Stimulated activated naive CD8-positive, alpha-beta T cell treated with anti-CD3 and anti-CD28 coated beads, Interleukin-15, Interleukin-2, amounts not matched to agents 100 U/mL and 50 U/mL, for 24 hours (primary cell): ENCODE data around the gene DSCAML1.

Experiments
- ATAC-seq: fragments of 150-1000 bp; cut with Tn5 transposase; one replicate; pipeline ENCODE4 v1.10.0; 2021
- DNase-seq: peaks from one replicate; pipeline ENCODE4 v3.0.0; 2021

The DSCAML1 gene

DNA sequence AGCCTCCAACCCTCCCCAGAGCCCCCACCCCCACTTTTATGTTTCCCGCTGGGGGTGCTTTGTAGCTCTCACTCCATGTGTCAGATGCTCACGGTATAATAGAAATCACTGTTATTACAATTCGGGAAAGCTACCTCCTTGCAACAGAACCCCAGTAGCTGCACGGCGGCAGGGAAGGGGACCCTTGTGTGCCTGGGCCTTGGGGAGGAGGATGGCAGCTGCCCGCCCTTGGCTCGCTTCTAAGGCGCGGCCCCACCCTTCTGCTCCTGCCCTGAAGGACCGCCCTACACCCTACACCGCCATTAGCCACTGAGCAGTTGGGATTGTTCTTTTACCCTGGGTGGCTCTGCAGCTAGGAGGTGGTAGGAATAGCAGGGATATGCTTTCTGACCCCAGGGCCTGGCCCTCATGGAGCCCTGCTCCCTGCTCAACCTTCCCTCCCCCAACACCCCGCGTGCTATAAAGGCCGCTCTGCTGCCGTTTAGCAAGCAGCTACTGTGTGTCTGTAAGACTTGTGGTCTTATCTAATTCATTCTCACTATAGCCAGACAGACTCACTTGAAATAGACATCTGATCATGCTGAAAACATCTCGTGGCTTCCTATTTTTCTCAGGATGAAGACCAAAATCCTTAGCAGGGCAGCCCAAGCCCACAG is 249.7 kb downstream of the DSCAML1 start:
- ATAC-seq, result no peak

DNA sequence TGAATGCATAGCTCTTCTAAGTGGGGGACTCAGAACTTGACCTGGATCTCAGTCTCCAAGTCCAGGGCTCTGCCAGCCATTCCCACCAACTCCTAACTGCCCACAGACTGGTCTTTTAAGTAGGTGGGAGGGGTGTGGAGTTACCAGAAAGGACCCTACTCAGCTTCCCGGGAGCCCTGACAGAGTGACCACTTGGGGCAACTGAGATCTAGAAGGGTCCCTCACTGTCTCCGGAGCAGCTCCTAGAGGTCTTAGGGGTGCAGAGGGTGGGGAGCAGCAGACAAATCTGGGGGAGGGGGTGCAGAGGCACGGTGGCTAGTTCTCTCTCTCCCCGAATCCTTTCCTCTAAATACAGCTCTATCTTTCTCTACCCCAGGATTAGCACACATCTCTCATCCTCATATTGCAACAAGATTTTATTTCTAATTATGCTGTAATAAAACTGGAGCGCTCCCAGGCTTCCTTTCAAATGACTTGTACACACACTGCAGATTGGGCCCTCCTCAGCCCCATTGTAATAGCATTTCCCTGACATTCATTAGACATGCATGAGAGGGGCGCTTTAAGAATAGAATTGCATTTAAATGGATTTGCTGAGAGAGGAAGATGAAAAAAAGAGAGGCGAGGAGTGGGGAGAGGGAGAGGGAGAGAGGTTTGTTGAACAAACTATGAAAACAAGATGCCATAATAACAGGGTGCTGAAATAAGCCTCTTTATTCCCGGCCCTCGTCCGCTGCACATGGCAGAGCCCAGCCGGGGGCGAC is 250.4 kb downstream of the DSCAML1 start:
- ATAC-seq (no peak), DNase-seq (no peak)

More for the DNA sequence above, 249.7 kb downstream of the DSCAML1 start:
- DNase-seq, result no peak

DNA sequence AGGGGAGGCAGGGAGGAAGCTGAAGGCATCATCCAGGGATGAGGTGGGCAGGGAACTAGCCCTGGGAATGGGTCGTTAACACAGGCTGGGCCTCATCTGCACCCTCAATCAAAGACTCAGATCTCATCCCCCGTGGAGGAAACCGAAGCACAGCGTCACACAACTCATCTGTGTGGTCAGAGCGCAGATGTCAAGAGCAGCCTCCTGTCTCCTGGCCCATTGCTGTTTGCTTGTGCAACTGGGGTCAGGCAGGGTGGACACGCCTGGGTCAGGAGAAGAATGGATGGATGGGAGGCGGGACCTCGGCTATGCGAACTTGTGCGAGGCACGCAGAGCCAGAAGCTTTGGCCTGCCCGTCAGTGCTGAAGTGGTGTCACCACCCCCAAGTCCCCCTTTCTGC is 251.3 kb downstream of the DSCAML1 start:
- DNase-seq (no peak), ATAC-seq (no peak)

DNA sequence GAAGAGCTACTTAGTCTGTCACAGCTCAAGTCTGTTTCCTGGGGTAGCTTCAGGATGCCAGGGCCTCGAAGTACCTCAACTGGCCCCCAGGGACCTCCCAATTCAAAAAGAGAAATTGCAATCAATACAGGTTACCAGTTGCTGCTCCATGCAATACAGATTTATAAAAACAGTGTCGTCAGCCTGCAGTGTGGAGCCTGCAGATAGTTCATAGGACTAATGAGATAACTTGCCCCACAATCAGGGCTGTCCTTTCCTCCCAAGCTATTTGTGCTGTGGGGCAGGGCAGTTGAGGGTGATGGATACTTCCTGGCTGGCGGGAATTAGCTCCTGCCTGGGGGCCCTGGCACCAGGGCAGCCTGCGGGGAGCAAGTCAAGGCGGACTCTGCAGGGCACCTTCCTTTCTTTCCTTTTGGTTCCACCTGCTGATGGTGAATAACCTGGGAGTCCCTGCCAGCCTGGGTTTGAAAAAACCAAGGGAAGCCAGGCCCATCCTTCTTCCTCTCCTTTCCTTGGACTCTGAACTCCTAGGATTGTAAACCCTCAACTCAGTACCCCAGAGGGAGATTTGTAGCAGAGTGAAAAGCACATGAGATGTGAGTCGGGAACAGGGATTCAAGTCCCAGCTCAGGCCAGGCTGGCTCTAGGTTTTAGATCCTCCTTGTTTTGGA is 252.8 kb downstream of the DSCAML1 start:
- ATAC-seq (no peak), DNase-seq (no peak)

DNA sequence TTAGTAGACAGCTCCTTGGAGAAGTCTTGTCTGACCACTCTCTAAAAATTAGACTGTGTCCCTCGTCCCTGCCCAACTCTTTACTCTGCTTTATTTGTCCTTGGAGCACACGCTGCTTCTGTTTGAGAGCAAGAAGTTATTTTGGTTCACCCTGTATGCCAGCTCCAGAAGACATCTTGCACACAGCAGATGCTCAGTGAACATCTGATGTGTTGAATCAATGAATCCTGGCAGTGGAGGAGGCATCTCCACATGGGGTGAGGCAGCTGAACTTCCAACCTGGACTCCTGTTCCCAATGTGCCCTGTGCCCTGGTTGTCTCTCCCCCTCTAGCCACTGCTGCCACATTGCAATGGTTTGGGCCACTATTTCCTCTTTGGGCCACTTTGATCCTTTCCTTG is 255.8 kb downstream of the DSCAML1 start:
- DNase-seq (no peak), ATAC-seq (no peak)

DNA sequence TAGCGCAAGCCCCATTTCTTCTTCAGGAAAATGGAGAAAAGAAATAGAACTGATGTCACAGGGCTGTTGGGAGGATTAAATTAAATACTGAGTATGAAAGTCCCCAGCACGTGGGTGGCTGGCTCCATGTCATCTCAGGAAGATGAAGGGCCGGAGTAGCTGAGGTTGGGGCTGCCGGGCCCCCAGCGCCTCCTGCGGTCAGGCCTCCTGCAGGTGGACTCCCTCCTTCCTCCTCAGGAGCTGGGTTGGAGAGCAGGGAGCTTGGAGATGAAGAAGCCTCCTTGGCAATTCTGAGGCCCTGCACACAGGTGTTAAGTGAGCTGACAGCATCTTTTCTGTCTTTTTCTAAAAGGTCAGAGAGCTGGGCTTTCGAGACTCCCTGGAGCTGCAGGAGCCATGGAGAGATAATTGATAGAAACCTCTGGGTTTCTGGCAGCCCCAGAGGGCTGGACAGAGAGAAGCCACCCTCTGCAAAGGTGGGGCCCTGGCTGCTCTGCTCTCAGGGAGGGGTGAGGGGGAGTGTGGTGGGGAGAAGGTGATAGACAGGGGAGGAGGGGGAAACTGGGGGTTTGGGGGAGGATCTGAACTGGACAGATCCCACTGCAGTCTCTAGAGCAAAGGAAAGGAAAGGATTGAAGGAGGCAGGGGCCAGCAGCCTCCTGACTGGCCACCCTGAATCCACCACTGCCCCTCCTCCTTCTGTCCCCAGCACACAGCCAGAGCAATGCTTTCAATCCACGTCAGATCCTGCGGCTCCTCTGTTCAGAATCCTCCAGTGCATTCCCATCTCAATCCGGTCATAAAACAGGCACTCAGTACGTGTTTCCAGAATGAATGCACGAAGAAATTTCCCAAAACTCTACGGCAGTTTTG is 258.5 kb downstream of the DSCAML1 start:
- ATAC-seq, result no peak

DNA sequence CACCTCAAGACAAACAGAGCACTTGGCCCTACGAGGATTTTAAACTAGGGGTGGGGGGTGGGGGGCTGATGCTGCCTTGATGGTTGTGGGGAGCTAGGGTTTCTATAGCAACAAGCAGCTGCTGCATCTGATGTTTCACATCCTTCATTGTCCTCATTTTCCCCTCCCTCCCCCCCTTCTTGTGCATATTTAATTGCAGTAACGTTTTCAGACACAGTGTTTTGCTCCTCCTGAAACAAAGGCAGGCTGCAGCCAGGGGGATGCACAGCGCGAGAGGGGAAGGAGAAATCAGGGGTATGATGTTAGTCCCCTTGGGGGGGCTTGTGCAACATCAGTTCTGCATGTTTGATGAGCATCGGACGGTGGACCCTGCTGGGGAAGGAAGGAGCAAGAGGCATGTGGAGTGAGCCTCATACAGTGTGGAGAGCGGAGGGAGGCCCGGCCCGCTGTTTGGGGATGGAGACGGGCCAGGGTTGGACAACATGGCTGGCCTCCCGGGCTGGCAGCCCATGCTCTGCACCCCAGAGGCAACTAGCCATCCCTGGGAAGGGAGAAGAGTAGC is 261.1 kb downstream of the DSCAML1 start:
- DNase-seq (no peak), ATAC-seq (no peak)

More for the DNA sequence above, 258.5 kb downstream of the DSCAML1 start:
- no peak for DNase-seq

DNA sequence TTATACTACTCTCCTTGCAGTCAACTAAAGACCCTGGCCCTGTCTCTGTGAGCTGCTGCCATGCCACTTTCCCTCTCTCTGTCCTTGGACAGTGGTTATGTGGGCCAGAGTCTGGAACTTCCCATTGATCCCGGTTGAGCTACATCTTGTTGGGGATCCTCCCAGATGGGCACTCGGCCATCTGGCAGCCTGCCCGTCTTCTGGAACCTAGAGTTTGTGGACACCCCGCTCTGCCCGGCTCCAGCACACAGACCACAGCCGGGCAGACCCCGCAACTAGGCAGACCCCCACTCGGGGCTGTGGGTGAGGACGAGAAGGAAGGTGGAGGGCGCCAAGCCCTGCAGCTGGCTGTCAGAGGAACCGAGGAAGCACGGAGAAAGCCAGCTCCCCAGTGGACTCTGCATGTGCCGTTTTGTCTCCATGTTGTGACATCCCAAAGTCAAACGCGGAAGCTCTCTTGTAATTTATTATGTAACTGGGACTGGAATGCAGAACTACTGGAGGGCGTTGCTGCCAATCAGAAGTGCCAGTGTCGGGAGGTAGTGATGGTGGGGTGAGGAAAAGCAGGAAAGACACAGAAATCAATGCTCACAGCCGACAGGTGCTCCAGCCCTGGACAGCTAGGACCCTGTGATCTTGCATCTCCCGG is 261.7 kb downstream of the DSCAML1 start:
- DNase-seq, result no peak
- no peak for ATAC-seq

DNA sequence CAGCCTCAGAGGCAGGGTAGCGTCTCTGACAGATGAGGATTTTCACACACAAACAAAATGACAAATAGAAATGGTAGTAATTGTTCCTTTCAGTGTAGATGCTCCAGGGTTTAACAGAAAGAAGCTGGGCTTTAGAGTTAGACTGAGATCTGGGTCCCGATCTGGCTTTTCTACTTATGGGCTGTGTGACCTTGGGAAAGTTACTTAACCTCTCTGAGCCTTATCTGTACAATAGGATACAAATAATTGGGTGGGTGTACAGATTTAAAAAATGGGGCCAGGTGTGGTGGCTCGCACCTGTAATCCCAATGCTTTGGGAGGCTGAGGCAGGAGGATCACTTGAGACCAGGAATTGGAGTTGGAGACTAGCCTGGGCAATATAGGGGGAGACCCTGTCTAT is 264.4 kb downstream of the DSCAML1 start:
- ATAC-seq (no peak), DNase-seq (no peak)

DNA sequence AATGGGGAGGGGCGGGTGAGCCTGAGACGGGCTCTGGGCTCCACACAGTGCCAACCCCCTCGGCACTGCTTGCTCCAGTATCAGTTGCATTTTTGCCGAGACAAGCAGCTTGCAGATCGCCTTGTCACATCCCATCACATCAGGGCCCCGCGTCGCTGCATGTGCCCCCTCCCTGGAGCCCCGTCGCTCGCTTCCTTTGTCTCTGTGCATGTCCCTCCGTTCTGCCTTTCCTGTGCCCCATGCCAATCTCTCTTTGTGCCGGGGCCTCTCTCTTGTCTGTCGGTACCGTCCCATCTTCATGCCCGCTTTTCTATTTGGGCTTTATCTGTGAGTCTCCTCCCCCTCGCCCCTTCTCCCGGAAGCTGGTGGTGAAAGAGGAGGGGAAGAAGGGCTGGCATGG is 267.2 kb downstream of the DSCAML1 start:
- no peak for ATAC-seq

DNA sequence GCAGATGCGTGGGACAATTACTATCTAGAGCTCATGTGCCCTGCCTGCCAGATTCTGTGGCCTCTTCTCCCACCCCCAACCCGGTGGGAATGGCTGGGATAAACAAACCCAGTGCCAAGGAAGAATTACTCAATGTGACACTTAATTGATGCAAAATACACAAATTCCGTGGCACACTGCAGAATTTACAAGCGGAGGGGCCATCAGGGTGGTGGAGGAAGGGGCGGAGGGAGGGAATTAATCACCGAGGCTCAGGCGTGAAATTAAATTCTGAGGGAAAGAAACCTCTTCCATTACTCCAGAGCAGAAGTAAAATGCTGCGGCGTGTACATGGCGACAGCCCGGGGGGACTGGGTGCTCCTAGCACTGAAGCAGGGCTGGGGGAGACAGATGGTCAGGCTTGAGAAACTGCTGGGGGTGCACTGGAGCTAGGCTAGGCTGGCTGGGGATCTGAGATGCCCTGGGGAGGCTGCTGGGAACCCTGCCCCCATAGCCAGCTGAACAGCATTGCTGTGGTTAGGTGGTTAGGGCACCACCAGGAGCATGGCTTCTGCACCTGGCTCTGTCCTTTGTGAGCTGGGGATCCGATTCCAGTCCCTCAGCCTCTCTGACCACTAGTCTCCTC is 268.8 kb downstream of the DSCAML1 start:
- DNase-seq (no peak), ATAC-seq (no peak)

More for the DNA sequence above, 267.2 kb downstream of the DSCAML1 start:
- no peak for DNase-seq

DNA sequence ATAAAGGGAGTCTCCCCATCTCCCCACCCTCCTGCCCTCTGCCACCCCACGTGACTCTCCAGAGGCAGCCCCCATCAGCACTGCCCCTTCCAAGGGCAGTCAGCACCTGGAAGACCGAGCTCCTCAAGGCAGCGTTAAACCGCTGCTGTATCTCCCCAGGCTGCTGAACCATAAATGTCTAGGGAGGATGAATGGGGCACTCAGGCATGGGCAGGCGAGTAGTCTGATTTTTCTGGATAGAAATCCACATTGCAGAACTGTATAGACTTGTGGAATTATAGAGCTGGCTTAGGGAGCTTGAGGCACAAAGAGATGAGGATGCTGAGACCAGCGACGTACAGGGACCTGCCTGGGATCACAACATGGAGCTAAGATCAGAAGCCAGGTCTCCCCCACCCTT is 269.7 kb downstream of the DSCAML1 start:
- ATAC-seq (no peak), DNase-seq (no peak)

DNA sequence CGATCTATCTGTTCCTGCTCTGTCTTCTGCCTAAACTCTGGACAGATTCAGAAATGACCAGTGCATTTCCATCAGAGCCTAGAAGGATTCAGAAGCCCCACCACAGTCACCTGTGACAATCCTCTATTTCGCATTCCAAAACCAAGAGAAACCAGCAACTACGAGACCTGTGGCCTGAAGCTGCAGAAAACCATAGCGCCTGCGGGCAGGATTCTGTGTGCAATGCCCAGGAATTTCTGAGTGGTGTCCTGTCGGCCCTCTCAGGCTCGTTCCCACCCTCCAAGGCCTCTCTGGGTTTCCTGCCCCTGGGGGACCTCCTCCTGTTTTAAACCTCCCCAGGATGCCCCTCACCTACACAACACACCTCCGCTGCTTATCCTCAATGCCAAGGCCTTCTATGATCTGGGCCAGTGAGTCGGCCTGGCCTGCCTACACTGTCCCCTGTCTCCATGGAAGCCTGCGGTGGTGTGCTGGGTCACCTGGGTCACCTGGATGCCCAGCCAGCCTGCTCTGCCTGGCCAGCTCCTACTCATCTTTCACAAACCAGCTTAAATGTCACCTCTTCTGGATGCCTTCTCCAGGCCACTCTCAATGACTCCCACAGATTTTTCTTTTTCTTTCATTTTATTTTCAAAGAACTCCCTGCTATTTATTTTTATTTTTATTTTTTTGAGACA is 271.0 kb downstream of the DSCAML1 start:
- DNase-seq (no peak), ATAC-seq (no peak)

DNA sequence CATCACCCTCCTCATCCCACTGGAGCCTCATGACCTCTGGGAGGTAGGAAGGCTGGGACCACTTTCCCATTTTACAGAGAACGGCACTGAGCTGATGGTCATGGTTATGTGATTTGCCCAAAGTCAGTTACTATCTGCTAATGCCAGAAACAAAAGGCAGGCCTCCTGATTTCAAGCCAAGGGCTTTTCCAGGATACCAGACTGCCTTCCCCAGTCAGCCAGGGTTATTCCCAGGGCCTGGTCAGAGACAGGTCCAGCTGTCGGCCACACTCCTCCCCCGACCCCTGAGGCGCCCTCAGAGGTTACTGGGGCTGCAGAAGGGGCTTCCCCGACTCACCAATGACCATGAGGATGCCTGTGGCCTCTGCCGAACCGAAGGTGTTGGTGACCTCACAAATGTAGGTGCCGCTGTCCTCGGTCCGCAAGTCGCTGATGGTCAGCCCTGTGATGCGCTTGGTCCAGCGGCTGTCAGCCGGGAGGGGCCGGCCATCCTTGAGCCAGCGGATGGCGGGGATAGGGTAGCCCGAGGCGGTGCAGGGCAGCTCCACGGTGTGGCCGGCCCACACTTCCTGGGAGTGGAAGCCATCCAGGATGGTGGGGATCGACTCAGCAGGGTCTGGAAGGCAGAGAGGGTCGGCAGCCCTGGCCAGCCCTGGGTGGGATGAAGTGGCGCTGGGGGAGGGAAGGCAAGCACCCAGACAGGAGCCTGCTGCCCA is 272.4 kb downstream of the DSCAML1 start:
- no peak for ATAC-seq

DNA sequence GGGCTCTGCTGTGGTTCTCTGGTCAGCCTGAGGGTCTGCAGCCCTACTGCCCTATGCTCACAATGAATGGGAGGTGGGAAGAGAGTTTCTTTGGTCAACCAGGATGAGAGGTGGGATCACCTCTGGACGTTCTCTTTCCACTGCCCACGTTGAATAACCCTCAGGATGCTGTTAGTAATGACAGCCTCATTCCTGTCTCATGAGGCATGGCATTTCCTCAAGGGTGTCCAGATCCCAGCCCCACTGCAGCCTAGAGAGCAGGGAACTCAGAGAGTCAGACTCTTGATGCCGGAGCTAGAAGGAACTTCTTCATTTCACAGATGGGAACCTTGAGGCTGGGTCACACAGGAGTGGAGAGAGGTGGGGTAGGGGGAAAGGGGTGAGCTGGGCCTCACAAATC is 273.3 kb downstream of the DSCAML1 start:
- ATAC-seq, result no peak

More for the DNA sequence above, 272.4 kb downstream of the DSCAML1 start:
- no peak for DNase-seq

DNA sequence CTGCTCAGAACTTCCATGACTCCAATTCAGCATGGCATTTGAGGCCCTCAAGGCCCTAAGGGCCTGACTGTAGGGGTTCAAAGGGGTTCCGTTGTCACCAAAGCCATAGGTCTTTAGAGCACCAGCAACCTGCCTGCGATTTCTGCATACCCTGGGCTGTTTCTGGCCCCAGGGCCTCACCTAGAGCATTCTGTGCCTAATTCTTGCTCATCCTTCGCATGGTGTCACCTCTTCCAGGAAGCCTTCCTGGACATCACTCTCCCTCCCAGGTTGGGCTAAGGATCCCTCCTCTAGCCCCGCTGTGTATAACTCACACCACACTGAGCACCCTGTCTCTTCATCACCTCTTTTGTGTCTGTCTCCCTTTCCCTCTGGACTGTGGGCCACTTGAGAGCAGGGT is 275.0 kb downstream of the DSCAML1 start:
- ATAC-seq, result no peak
- no peak for DNase-seq

More for the DNA sequence above, 273.3 kb downstream of the DSCAML1 start:
- no peak for DNase-seq

DNA sequence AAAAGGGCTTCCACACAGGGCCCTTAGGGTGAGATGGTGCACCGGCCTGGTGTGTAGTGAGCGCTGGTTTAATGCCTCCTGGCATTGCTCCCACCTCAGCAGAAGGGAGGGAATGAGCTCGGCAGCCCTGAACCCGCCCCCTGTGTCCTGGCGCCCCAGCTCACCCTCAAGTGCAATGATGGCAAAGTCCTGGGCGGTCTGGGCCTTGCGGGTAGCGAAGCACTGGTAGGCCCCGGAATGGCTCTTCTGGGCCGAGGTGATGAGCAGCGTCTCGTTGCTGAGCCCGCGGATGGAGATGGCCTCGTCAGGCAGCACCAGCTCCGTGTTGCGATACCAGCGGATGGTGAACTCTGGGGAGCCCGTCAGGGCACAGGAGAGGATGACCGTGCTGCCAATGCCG is 276.1 kb downstream of the DSCAML1 start:
- DNase-seq, result no peak
- ATAC-seq, result no peak

DNA sequence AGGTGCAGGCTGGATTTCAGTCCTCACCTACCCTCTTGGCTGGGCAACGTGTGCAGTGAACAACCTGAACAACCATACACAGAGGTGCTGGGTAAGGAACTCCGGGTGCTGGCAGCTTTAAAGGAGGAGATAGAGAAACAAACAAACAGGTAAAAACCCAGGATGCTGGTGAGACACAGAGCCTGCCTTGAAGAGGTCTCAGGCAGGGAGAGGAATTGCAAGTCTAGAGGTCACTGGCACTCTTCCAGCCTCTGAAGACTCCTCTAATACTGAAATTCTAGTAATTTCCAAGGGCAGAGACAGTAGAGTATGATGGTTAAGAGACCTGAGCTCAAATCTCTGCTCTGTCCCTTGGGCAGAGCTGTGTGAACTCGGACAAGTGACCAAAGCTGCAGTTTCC is 276.8 kb downstream of the DSCAML1 start:
- ATAC-seq (no peak), DNase-seq (no peak)

DNA sequence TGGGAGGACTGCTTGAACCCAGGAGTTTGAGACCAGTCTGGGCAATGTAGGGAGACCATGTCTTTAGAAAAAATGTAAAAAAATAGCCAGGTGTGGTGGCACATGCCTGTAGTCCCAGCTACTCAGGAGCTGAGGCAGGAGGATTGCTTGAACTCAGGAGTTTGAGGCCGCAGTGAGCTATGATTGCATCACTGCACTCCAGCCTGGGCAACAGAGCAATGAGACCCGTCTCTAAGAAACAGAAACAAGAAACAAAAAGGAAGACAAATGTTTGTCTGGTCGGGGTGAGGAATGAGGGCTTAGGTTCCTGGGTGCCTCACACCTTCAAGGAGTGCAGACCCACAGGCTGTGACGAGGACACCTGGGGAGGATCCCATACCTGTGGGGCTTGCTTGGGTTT is 277.4 kb downstream of the DSCAML1 start:
- DNase-seq (no peak), ATAC-seq (no peak)

DNA sequence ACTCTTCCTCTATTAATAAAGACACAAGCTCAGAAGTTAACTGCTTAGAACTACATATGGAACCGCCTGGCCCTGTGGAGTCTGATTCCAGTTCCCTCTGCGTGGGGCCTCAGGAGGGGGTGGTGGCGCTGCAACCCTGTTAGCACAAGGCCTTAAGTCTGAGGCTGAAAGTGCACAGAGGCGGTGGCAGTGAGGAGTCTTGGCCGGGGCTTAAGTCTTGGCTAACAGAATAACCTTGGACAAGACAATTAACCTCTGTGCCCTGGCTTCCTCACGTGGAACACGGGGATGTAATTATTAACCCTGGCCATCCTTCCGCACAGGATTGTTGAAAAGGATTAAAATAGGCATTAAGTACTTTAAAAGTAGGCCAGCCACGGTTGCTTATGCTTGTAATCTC is 277.8 kb downstream of the DSCAML1 start:
- DNase-seq, result no peak
- no peak for ATAC-seq
